Islet of Langerhans (tissue), 1 donor: ENCODE measurements around the gene TMEM79.
A peak's percentile ranks its signal among the peaks of the same experiment; 100 is the strongest.

Source experiments
- FAIRE-seq: peaks from one replicate; lab custom pipeline; 2011; peaks lifted over from hg19 to GRCh38; lab: Jason Lieb, UNC

The TMEM79 gene

GRCh38 chr1:156263288-156263655 lies 20.9 kb upstream of the TMEM79 start:
- no peak for FAIRE-seq

GRCh38 chr1:156266051-156266450 lies 18.1 kb upstream of the TMEM79 start:
- no peak for FAIRE-seq

- no peak for FAIRE-seq
These were observed 15.8 kb upstream of the TMEM79 start for GRCh38 chr1:156268336-156268735.

GRCh38 chr1:156270314-156270713 lies 13.8 kb upstream of the TMEM79 start:
- no peak for FAIRE-seq

GRCh38 chr1:156276532-156276931 lies 7.6 kb upstream of the TMEM79 start:
- no peak for FAIRE-seq

GRCh38 chr1:156276966-156277381 lies 7.2 kb upstream of the TMEM79 start:
- FAIRE-seq = no peak

- no peak for FAIRE-seq
These were observed 4.3 kb upstream of the TMEM79 start for GRCh38 chr1:156279837-156280236.

GRCh38 chr1:156281281-156281680 lies 2.8 kb upstream of the TMEM79 start:
- FAIRE-seq = no peak

- no peak for FAIRE-seq
These were observed 2.2 kb upstream of the TMEM79 start for GRCh38 chr1:156281693-156282478.

- no peak for FAIRE-seq
These were observed 1.5 kb upstream of the TMEM79 start, which contains the start of gene SMG5 for GRCh38 chr1:156282479-156283222. Gene SMG5 (minus strand): TSS chr1:156282825. CDS start chr1:156282680, 145 bp downstream.

GRCh38 chr1:156283521-156283920 lies 604 bp upstream of the TMEM79 start:
- FAIRE-seq = no peak

GRCh38 chr1:156284757-156285156 lies 632 bp downstream of the TMEM79 start:
- FAIRE-seq = no peak

GRCh38 chr1:156285437-156285836 lies 1.3 kb downstream of the TMEM79 start:
- FAIRE-seq = no peak

GRCh38 chr1:156286061-156286460 lies 1.9 kb downstream of the TMEM79 start:
- FAIRE-seq = no peak

- no peak for FAIRE-seq
These were observed 5.7 kb downstream of the TMEM79 start for GRCh38 chr1:156289857-156290256.

- FAIRE-seq = no peak
These were observed 7.3 kb downstream of the TMEM79 start for GRCh38 chr1:156291226-156292061.

GRCh38 chr1:156293098-156293434 lies 8.9 kb downstream of the TMEM79 start:
- no peak for FAIRE-seq

- no peak for FAIRE-seq
These were observed 9.8 kb downstream of the TMEM79 start for GRCh38 chr1:156293895-156294294.

GRCh38 chr1:156295391-156295947 lies 11.3 kb downstream of the TMEM79 start, which contains the start of gene GLMP:
Gene GLMP (minus strand): TSS chr1:156295679. CDS start chr1:156295645, 34 bp downstream.
- FAIRE-seq = peak; percentile 97

- no peak for FAIRE-seq
These were observed 14.8 kb downstream of the TMEM79 start, which contains the start of gene VHLL for GRCh38 chr1:156298852-156299357. Gene VHLL (minus strand): TSS chr1:156299307. CDS start chr1:156299189, 118 bp downstream.

GRCh38 chr1:156303241-156303640 lies 19.1 kb downstream of the TMEM79 start:
- no peak for FAIRE-seq

- no peak for FAIRE-seq
These were observed 21.1 kb downstream of the TMEM79 start for GRCh38 chr1:156305215-156305614.
